Measurements from ENCODE around the gene MEGF8. TPM values are rescaled to one million over a fixed set of nuclear protein-coding genes. Genes with fewer than 3 reads are reported as not detected.
A peak's percentile ranks its signal among the peaks of the same experiment; 100 is the strongest.

The MEGF8 gene
- total and polyA plus RNA-seq, 2 of the 13 experiments (the other 11 are each of a cell fraction or from before 2014, with no cell fraction given): 4.0 to 8.8 TPM

- TF ChIP-seq SMYD3 (CRISPR knock-in tag; IDR thresholded peaks at IDR 0.05) (no peak), MAF1 (CRISPR knock-in tag; IDR thresholded peaks at IDR 0.05; ENCODE audit: borderline replicate concordance) (0 out of 2 replicates have a peak, but pooled peaks have one; percentile 41), HMGXB4 (CRISPR knock-in tag; IDR thresholded peaks at IDR 0.05; ENCODE audit: borderline replicate concordance in 1 of 2, low read depth in 1 of 2) (peak; percentile 56 to 75; a peak in 3 of 4 replicates), ZNF446 (CRISPR knock-in tag; IDR thresholded peaks at IDR 0.05) (0 out of 2 replicates have a peak, but pooled peaks have one; percentile 34), SALL1 (CRISPR knock-in tag; IDR thresholded peaks at IDR 0.05) (peak; percentile 63), JARID2 (CRISPR knock-in tag; IDR thresholded peaks at IDR 0.05; ENCODE audit: insufficient replicate concordance) (no peak), MYC (CRISPR knock-in tag; IDR thresholded peaks at IDR 0.05; ENCODE audit: borderline replicate concordance) (peak; percentile 24; the same call in 1 of the 2 replicates), SNAPC2 (CRISPR knock-in tag; IDR thresholded peaks at IDR 0.05) (no peak), HCFC1 (IDR thresholded peaks at IDR 0.05; ENCODE audit: low read depth, low read length) (no peak), ZNF615 (CRISPR knock-in tag; IDR thresholded peaks at IDR 0.05; ENCODE audit: borderline replicate concordance) (no peak), ZNF841 (CRISPR knock-in tag; IDR thresholded peaks at IDR 0.05; ENCODE audit: borderline replicate concordance) (no peak), PRDM10 (CRISPR knock-in tag; IDR thresholded peaks at IDR 0.05; ENCODE audit: low read depth) (peak; percentile 86; the same call in 1 of the 2 replicates), BCL6 (CRISPR knock-in tag; IDR thresholded peaks at IDR 0.05) (no peak), SIN3A (IDR thresholded peaks at IDR 0.05; ENCODE audit: borderline replicate concordance, low read depth, low read length) (peak; percentile 82; the same call in 1 of the 2 replicates), PCBP1 (IDR thresholded peaks at IDR 0.05; ENCODE audit: borderline replicate concordance, low read depth, low read length) (0 out of 2 replicates have a peak, but pooled peaks have one; percentile 11), MED13 (CRISPR knock-in tag; IDR thresholded peaks at IDR 0.05) (peak; percentile 64; the same call in 1 of the 2 replicates), KDM6A (CRISPR knock-in tag; IDR thresholded peaks at IDR 0.05; ENCODE audit: low read depth) (no peak), SAFB2 (CRISPR knock-in tag; IDR thresholded peaks at IDR 0.05; ENCODE audit: borderline replicate concordance, low read depth) (peak; percentile 17; the same call in 1 of the 2 replicates), ZNF619 (CRISPR knock-in tag; IDR thresholded peaks at IDR 0.05) (no peak), SRY (CRISPR knock-in tag; IDR thresholded peaks at IDR 0.05) (no peak; the same call in 1 of the 2 replicates), ZNF460 (CRISPR knock-in tag; IDR thresholded peaks at IDR 0.05; ENCODE audit: borderline replicate concordance) (no peak)
- TF ChIP-seq, protein P1, sequence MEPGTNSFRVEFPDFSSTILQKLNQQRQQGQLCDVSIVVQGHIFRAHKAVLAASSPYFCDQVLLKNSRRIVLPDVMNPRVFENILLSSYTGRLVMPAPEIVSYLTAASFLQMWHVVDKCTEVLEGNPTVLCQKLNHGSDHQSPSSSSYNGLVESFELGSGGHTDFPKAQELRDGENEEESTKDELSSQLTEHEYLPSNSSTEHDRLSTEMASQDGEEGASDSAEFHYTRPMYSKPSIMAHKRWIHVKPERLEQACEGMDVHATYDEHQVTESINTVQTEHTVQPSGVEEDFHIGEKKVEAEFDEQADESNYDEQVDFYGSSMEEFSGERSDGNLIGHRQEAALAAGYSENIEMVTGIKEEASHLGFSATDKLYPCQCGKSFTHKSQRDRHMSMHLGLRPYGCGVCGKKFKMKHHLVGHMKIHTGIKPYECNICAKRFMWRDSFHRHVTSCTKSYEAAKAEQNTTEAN (CRISPR knock-in tag; conservative IDR thresholded peaks at IDR 0.05): no peak; the same call in 1 of the 2 replicates
Measured at GRCh38 chr19:42279902-42280814, 45.3 kb upstream of the MEGF8 start (continued).
